ENCODE measurements around the gene SLC6A12.

Gene SLC6A12

GRCh38 chr12:198705-199104 is 15.3 kb downstream of the SLC6A12 start:
- H3K9me3 ChIP-seq (ENCODE audit: control insufficient read depth, low read length): no peaks in the 10 kb centered on the region
- H3K27me3 ChIP-seq (ENCODE audit: control insufficient read depth, insufficient read depth, low read length, poor library complexity, severe bottlenecking): peaks cover 36% of the 10 kb centered on the region
- no peak overlapping the region for H3K27ac ChIP-seq (ENCODE audit: insufficient read depth, low read depth, low read length, poor library complexity, severe bottlenecking)
- no peak overlapping the region for H3K4me3 ChIP-seq (ENCODE audit: insufficient read depth, low read depth, low read length)
- peaks cover 9% of the 10 kb centered on the region for H3K4me1 ChIP-seq (ENCODE audit: control insufficient read depth, insufficient read depth, low read length)
- 80 to 83% methylated on average over 7 to 9 of the region's 9 CpGs for WGBS, 2 experiments
- no peaks in the 10 kb centered on the region for H3K36me3 ChIP-seq (ENCODE audit: control insufficient read depth, insufficient read depth, low read length)

- Histone ChIP-seq H3K27me3 (ENCODE audit: control insufficient read depth, insufficient read depth, low read length, poor library complexity, severe bottlenecking) (peaks cover 30% of the 10 kb centered on the region), H3K4me1 (ENCODE audit: control insufficient read depth, insufficient read depth, low read length) (peaks cover 9% of the 10 kb centered on the region), H3K9me3 (ENCODE audit: control insufficient read depth, low read length) (no peaks in the 10 kb centered on the region), H3K27ac (ENCODE audit: insufficient read depth, low read depth, low read length, poor library complexity, severe bottlenecking) (no peak overlapping the region), H3K4me3 (ENCODE audit: insufficient read depth, low read depth, low read length) (no peak overlapping the region), H3K36me3 (ENCODE audit: control insufficient read depth, insufficient read depth, low read length) (no peaks in the 10 kb centered on the region)
- WGBS, 2 experiments: 89 to 91% methylated on average over 11 of the region's 11 CpGs
Observed at GRCh38 chr12:197911-198695, 15.9 kb downstream of the SLC6A12 start.

GRCh38 chr12:197347-197746 is 16.6 kb downstream of the SLC6A12 start:
- Histone ChIP-seq H3K27me3 (ENCODE audit: control insufficient read depth, insufficient read depth, low read length, poor library complexity, severe bottlenecking) (peaks cover 23% of the 10 kb centered on the region), H3K9me3 (ENCODE audit: control insufficient read depth, low read length) (no peaks in the 10 kb centered on the region), H3K27ac (ENCODE audit: insufficient read depth, low read depth, low read length, poor library complexity, severe bottlenecking) (no peak overlapping the region), H3K36me3 (ENCODE audit: control insufficient read depth, insufficient read depth, low read length) (no peaks in the 10 kb centered on the region), H3K4me3 (ENCODE audit: insufficient read depth, low read depth, low read length) (no peak overlapping the region), H3K4me1 (ENCODE audit: control insufficient read depth, insufficient read depth, low read length) (peaks cover 5% of the 10 kb centered on the region)
- 85 to 91% methylated on average over 3 of the region's 3 CpGs for WGBS, 2 experiments

GRCh38 chr12:196436-196835 is 17.5 kb downstream of the SLC6A12 start:
- peaks cover 14% of the 10 kb centered on the region for H3K27me3 ChIP-seq (ENCODE audit: control insufficient read depth, insufficient read depth, low read length, poor library complexity, severe bottlenecking)
- H3K9me3 ChIP-seq (ENCODE audit: control insufficient read depth, low read length): no peaks in the 10 kb centered on the region
- no peak overlapping the region for H3K4me3 ChIP-seq (ENCODE audit: insufficient read depth, low read depth, low read length)
- 80 to 82% methylated on average over 4 of the region's 4 CpGs for WGBS, 2 experiments
- no peaks in the 10 kb centered on the region for H3K36me3 ChIP-seq (ENCODE audit: control insufficient read depth, insufficient read depth, low read length)
- no peak overlapping the region for H3K27ac ChIP-seq (ENCODE audit: insufficient read depth, low read depth, low read length, poor library complexity, severe bottlenecking)
- H3K4me1 ChIP-seq (ENCODE audit: control insufficient read depth, insufficient read depth, low read length): no peaks in the 10 kb centered on the region

DNA sequence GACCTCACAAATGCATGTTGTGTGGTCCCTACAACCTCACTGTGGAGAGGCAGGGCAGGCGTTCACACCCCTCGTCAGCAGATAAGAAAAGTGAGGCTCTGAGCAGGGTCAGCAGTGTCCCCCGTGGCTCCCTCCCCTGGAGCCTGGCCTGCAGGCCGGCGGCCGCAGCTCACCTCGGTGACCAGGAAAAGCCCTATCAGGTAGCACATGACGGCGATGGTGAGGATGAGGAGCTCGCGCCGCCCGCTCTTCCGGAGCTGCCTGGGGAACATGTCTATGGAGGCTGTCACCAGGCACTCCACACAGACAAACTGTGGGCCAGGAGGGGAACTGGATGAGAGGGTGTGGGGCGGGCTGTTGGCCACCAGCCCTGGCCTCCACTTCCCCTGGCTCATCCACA is 18.0 kb downstream of the SLC6A12 start:
- Histone ChIP-seq H3K27me3 (ENCODE audit: control insufficient read depth, insufficient read depth, low read length, poor library complexity, severe bottlenecking) (peaks cover 9% of the 10 kb centered on the region), H3K4me3 (ENCODE audit: insufficient read depth, low read depth, low read length) (no peak overlapping the region), H3K27ac (ENCODE audit: insufficient read depth, low read depth, low read length, poor library complexity, severe bottlenecking) (no peak overlapping the region), H3K36me3 (ENCODE audit: control insufficient read depth, insufficient read depth, low read length) (no peaks in the 10 kb centered on the region), H3K4me1 (ENCODE audit: control insufficient read depth, insufficient read depth, low read length) (no peaks in the 10 kb centered on the region), H3K9me3 (ENCODE audit: control insufficient read depth, low read length) (no peaks in the 10 kb centered on the region)
- WGBS, 2 experiments: 93% methylated on average over 15 of the region's 15 CpGs

DNA sequence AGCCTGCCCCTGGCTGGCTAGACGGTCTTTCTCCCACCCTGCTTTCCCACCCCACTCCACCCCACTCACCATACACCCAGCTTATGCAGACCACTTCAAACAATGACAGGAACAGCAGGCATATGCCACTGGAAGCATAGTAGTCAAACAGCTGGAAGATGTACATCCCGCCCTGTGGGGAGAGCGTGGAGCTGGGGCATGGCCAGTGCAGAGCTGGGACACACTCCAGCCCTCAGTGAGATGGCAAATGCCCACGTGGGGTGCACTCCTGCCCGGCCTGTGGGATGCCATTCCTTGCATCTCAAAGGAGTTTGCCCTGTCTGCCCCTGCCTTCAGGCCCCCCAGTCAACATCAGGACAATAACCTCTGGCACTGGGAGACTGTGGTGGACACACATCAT is 18.8 kb downstream of the SLC6A12 start:
- Histone ChIP-seq H3K36me3 (ENCODE audit: control insufficient read depth, insufficient read depth, low read length) (no peaks in the 10 kb centered on the region), H3K4me1 (ENCODE audit: control insufficient read depth, insufficient read depth, low read length) (no peaks in the 10 kb centered on the region), H3K9me3 (ENCODE audit: control insufficient read depth, low read length) (no peaks in the 10 kb centered on the region), H3K27me3 (ENCODE audit: control insufficient read depth, insufficient read depth, low read length, poor library complexity, severe bottlenecking) (peaks cover under 1% of the 10 kb centered on the region), H3K4me3 (ENCODE audit: insufficient read depth, low read depth, low read length) (no peak overlapping the region), H3K27ac (ENCODE audit: insufficient read depth, low read depth, low read length, poor library complexity, severe bottlenecking) (no peak overlapping the region)
- 79 to 83% methylated on average over 5 of the region's 5 CpGs for WGBS, 2 experiments

GRCh38 chr12:194276-194675 is 19.7 kb downstream of the SLC6A12 start:
- WGBS, 2 experiments: 90 to 94% methylated on average over 7 of the region's 7 CpGs
- H3K9me3 ChIP-seq (ENCODE audit: control insufficient read depth, low read length): no peaks in the 10 kb centered on the region
- no peaks in the 10 kb centered on the region for H3K4me1 ChIP-seq (ENCODE audit: control insufficient read depth, insufficient read depth, low read length)
- no peak overlapping the region for H3K4me3 ChIP-seq (ENCODE audit: insufficient read depth, low read depth, low read length)
- H3K27me3 ChIP-seq (ENCODE audit: control insufficient read depth, insufficient read depth, low read length, poor library complexity, severe bottlenecking): peaks cover 8% of the 10 kb centered on the region
- H3K27ac ChIP-seq (ENCODE audit: insufficient read depth, low read depth, low read length, poor library complexity, severe bottlenecking): no peak overlapping the region
- H3K36me3 ChIP-seq (ENCODE audit: control insufficient read depth, insufficient read depth, low read length): no peaks in the 10 kb centered on the region

- Histone ChIP-seq H3K27ac (ENCODE audit: insufficient read depth, low read depth, low read length, poor library complexity, severe bottlenecking) (no peak overlapping the region), H3K4me3 (ENCODE audit: insufficient read depth, low read depth, low read length) (no peak overlapping the region), H3K36me3 (ENCODE audit: control insufficient read depth, insufficient read depth, low read length) (no peaks in the 10 kb centered on the region), H3K4me1 (ENCODE audit: control insufficient read depth, insufficient read depth, low read length) (no peaks in the 10 kb centered on the region), H3K9me3 (ENCODE audit: control insufficient read depth, low read length) (no peaks in the 10 kb centered on the region), H3K27me3 (ENCODE audit: control insufficient read depth, insufficient read depth, low read length, poor library complexity, severe bottlenecking) (peaks cover 17% of the 10 kb centered on the region)
- 83 to 86% methylated on average over 10 of the region's 10 CpGs for WGBS, 2 experiments
Observed at GRCh38 chr12:193261-193660, 20.7 kb downstream of the SLC6A12 start.

- H3K4me1 ChIP-seq (ENCODE audit: control insufficient read depth, insufficient read depth, low read length): no peaks in the 10 kb centered on the region
- no peak overlapping the region for H3K27ac ChIP-seq (ENCODE audit: insufficient read depth, low read depth, low read length, poor library complexity, severe bottlenecking)
- H3K27me3 ChIP-seq (ENCODE audit: control insufficient read depth, insufficient read depth, low read length, poor library complexity, severe bottlenecking): peaks cover 28% of the 10 kb centered on the region
- no peaks in the 10 kb centered on the region for H3K36me3 ChIP-seq (ENCODE audit: control insufficient read depth, insufficient read depth, low read length)
- no peak overlapping the region for H3K4me3 ChIP-seq (ENCODE audit: insufficient read depth, low read depth, low read length)
- no peaks in the 10 kb centered on the region for H3K9me3 ChIP-seq (ENCODE audit: control insufficient read depth, low read length)
- WGBS, 2 experiments: 80 to 93% methylated on average over 3 of the region's 3 CpGs
Observed at GRCh38 chr12:191541-191940, 22.4 kb downstream of the SLC6A12 start.

DNA sequence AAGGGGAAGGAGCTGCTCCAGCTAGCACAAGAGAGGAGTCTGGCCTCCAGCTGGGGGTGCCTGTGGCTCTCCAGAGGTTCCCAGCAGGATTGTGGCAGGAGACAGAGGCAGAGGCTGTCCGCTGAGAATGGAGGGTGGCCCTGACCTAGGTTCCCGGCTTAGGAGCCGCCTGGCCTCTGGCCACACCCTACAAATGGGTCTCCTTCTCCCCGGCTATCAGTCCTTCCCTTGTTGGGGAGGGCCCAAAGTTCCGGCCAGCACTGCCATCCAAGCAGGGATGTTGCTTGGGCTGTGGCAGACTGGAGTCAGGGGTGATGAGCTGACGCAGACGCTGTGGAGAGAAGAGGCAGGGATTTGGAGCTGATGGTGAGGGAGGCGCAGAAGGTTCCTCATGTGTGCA is 23.1 kb downstream of the SLC6A12 start:
- Histone ChIP-seq H3K4me1 (ENCODE audit: control insufficient read depth, insufficient read depth, low read length) (no peaks in the 10 kb centered on the region), H3K36me3 (ENCODE audit: control insufficient read depth, insufficient read depth, low read length) (no peaks in the 10 kb centered on the region), H3K9me3 (ENCODE audit: control insufficient read depth, low read length) (no peaks in the 10 kb centered on the region), H3K27ac (ENCODE audit: insufficient read depth, low read depth, low read length, poor library complexity, severe bottlenecking) (no peak overlapping the region), H3K4me3 (ENCODE audit: insufficient read depth, low read depth, low read length) (no peak overlapping the region), H3K27me3 (ENCODE audit: control insufficient read depth, insufficient read depth, low read length, poor library complexity, severe bottlenecking) (peaks cover 28% of the 10 kb centered on the region)
- WGBS, 2 experiments: 88 to 91% methylated on average over 8 of the region's 8 CpGs

Measured in ectodermal cell (in vitro differentiated cells).